HG03354 (cell line): ENCODE results near the gene ONECUT2.
"Not testable (repeated sequence)": the region's sequence is repeated elsewhere in the genome, so short reads cannot be mapped to it uniquely, and the experiment has no call there.

ENCODE experiments used
- ATAC-seq: cut with Tn5 transposase; IDR thresholded peaks from one replicate; pipeline ENCODE4 v1.9.1; 2021; ENCODE audit warnings: mild to moderate bottlenecking; ENCODE audit not compliant: unreplicated experiment, poor library complexity, severe bottlenecking

The ONECUT2 gene

GRCh38 chr18:57434536-57435494, at the start of gene ONECUT2:
TSS of gene ONECUT2 (plus strand) at chr18:57435374. CDS start at chr18:57435717, 343 bp downstream.
- ATAC-seq: peak; percentile 87

GRCh38 chr18:57389271-57389670, 45.9 kb upstream of the ONECUT2 start:
- ATAC-seq: no peak

- no peak for ATAC-seq
Observed at GRCh38 chr18:57390044-57390443, 45.1 kb upstream of the ONECUT2 start.

GRCh38 chr18:57394749-57395148, 40.4 kb upstream of the ONECUT2 start:
- not testable (repeated sequence) for ATAC-seq

- ATAC-seq: not testable (repeated sequence)
Observed at GRCh38 chr18:57396831-57397230, 38.3 kb upstream of the ONECUT2 start.

- no peak for ATAC-seq
Observed at GRCh38 chr18:57397440-57398132, 37.6 kb upstream of the ONECUT2 start.

- no peak for ATAC-seq
Observed at GRCh38 chr18:57404345-57404744, 30.8 kb upstream of the ONECUT2 start.

- no peak for ATAC-seq
Observed at GRCh38 chr18:57409650-57410049, 25.5 kb upstream of the ONECUT2 start.

- no peak for ATAC-seq
Observed at GRCh38 chr18:57410749-57411148, 24.4 kb upstream of the ONECUT2 start.

- ATAC-seq: no peak
Observed at GRCh38 chr18:57416542-57416941, 18.6 kb upstream of the ONECUT2 start.

- no peak for ATAC-seq
Observed at GRCh38 chr18:57422313-57422872, 12.8 kb upstream of the ONECUT2 start.

- no peak for ATAC-seq
Observed at GRCh38 chr18:57423821-57424220, 11.4 kb upstream of the ONECUT2 start.

GRCh38 chr18:57425096-57425495, 10.1 kb upstream of the ONECUT2 start:
- no peak for ATAC-seq

GRCh38 chr18:57426187-57426586, 9.0 kb upstream of the ONECUT2 start:
- ATAC-seq: no peak

GRCh38 chr18:57427429-57428201, 7.6 kb upstream of the ONECUT2 start:
- ATAC-seq: no peak

- ATAC-seq: no peak
Observed at GRCh38 chr18:57428221-57429150, 6.7 kb upstream of the ONECUT2 start.

GRCh38 chr18:57429167-57430078, 5.8 kb upstream of the ONECUT2 start:
- ATAC-seq: no peak
